HepG2 (cell line): ENCODE measurements around the gene HSD11B1. TPM values are rescaled to one million over a fixed set of nuclear protein-coding genes. Genes with fewer than 3 reads are reported as not detected.

Source experiments
- ATAC-seq: fragments of 200-7000 bp; cut with Tn5 transposase; 3 replicates; pipeline ENCODE4 v1.9.1; 2020; ENCODE audit warnings: mild to moderate bottlenecking, moderate library complexity
- BruUV-seq: library from RNA; stranded (reverse); fragments of 400-500 nt; replicated peaks from 2 replicates; lab custom pipeline; 2021; lab: Mats Ljungman, UMichigan
- CTCF ChIA-PET: fragments of 300-600 bp; formaldehyde crosslinking; extraction: SDS; loops from one replicate; lab custom pipeline; 2021; ENCODE audit warnings: low total read pairs, inconsistent platforms, low intra/inter-chr PET ratio; lab: Yijun Ruan, JAX
- POLR2A ChIA-PET: fragments of 350-600 bp; sonication (Branson Sonifier 250); formaldehyde crosslinking; loops from one replicate; lab custom pipeline; 2020; ENCODE audit warnings: antibody characterized with exemption, inconsistent platforms; lab: Yijun Ruan, JAX
- DNase-seq: peaks from one replicate; pipeline ENCODE4 v3.0.0-alpha.2; 2015; ENCODE audit warnings: low spot score
- FAIRE-seq: peaks from 3 replicates; lab custom pipeline; 2011; peaks lifted over from hg19 to GRCh38; lab: Jason Lieb, UNC
- H2AFZ ChIP-seq: one replicate; pipeline ENCODE4 v1.6.1; 2011; ENCODE audit warnings: low read length, inconsistent platforms
- H3K27ac ChIP-seq: fragments of 300-600 bp; 3 replicates; pipeline ENCODE4 v1.8.0; 2011; ENCODE audit warnings: mixed run types, mild to moderate bottlenecking, mixed read lengths, low read length, inconsistent platforms; ENCODE audit not compliant: insufficient read depth; ENCODE audit errors: extremely low read length
- H3K27me3 ChIP-seq, 2 experiments: fragments of 200-600 bp in 1 of 2; 2 replicates in 1 of 2; 3 replicates in 1 of 2; pipeline versions ENCODE4 v1.6.0 to v1.8.0; 2011; ENCODE audit warnings: low read length in 2 of 2, mild to moderate bottlenecking in 2 of 2, moderate library complexity in 2 of 2, inconsistent platforms in 1 of 2; ENCODE audit not compliant: insufficient read depth in 2 of 2, control insufficient read depth in 1 of 2
- H3K36me3 ChIP-seq, 2 experiments: fragments of 200-600 bp in 1 of 2; replicated peaks in 1 of 2; 2 replicates in 1 of 2; 3 replicates in 1 of 2; pipeline versions ENCODE4 v1.5.1 to v1.8.0; 2011; ENCODE audit warnings: low read length in 2 of 2, inconsistent platforms in 1 of 2; ENCODE audit not compliant: insufficient read depth in 2 of 2, control insufficient read depth in 1 of 2
- H3K4me1 ChIP-seq: 2 replicates; pipeline ENCODE4 v1.5.1; 2012; ENCODE audit warnings: low read length, inconsistent platforms; ENCODE audit not compliant: insufficient read depth
- H3K4me2 ChIP-seq: 2 replicates; pipeline ENCODE4 v1.6.0; 2011; ENCODE audit warnings: low read depth, low read length, inconsistent platforms
- H3K4me3 ChIP-seq, 3 experiments: fragments of 200-600 bp in 1 of 3; sonication (generic), shearing (Covaris generic) in 1 of 3; replicated peaks in 1 of 3; 2 replicates each; pipeline ENCODE4 v1.5.1; 2011 to 2016; ENCODE audit warnings: low read length in 3 of 3, inconsistent platforms in 2 of 3, low read depth in 2 of 3, mild to moderate bottlenecking in 2 of 3, control low read depth in 1 of 3, mixed read lengths in 1 of 3; ENCODE audit not compliant: insufficient read depth in 1 of 3
- H3K79me2 ChIP-seq: one replicate; pipeline ENCODE4 v1.6.1; 2011; ENCODE audit warnings: low read length, inconsistent platforms; ENCODE audit not compliant: insufficient read depth
- H3K9ac ChIP-seq: 2 replicates; pipeline ENCODE4 v1.6.0; 2011; ENCODE audit warnings: mild to moderate bottlenecking, low read depth, low read length, inconsistent platforms; ENCODE audit not compliant: insufficient read depth
- H3K9me3 ChIP-seq: 2 replicates; pipeline ENCODE4 v1.5.1; 2012; ENCODE audit warnings: mild to moderate bottlenecking, low read length
- H4K20me1 ChIP-seq: 2 replicates; pipeline ENCODE4 v1.6.0; 2011; ENCODE audit warnings: inconsistent platforms, mild to moderate bottlenecking, low read length, moderate library complexity; ENCODE audit not compliant: insufficient read depth
- EHMT2 ChIP-seq: fragments of 200-600 bp; sonication (generic); IDR thresholded peaks from 2 replicates; pipeline ENCODE4 v1.7.0; 2017; ENCODE audit warnings: antibody characterized with exemption, low read depth, low read length, borderline replicate concordance
- GLI4 ChIP-seq: sonication (generic); formaldehyde crosslinking; IDR thresholded peaks from 2 replicates; pipeline ENCODE4 v1.5.1; 2020; ENCODE audit warnings: missing genetic modification reagents, mild to moderate bottlenecking, moderate library complexity, borderline replicate concordance
- KLF15 ChIP-seq: sonication (generic); formaldehyde crosslinking; IDR thresholded peaks from 2 replicates; pipeline ENCODE4 v1.8.1; 2023; ENCODE audit warnings: borderline replicate concordance, mild to moderate bottlenecking, inconsistent platforms, missing genetic modification reagents, mixed read lengths
- LCORL ChIP-seq, 2 experiments: fragments of 450-650 bp in 1 of 2; sonication (generic) in 1 of 2; formaldehyde crosslinking in 1 of 2; IDR thresholded peaks; 2 replicates each; pipeline versions ENCODE4 v1.5.0 to v1.6.1; 2017 to 2020; ENCODE audit warnings: antibody characterized with exemption in 1 of 2, missing genetic modification reagents in 1 of 2
- NRL ChIP-seq: sonication (generic); formaldehyde crosslinking; IDR thresholded peaks from 2 replicates; pipeline ENCODE4 v1.5.0; 2020; ENCODE audit warnings: missing genetic modification reagents, mild to moderate bottlenecking, moderate library complexity, borderline replicate concordance
- PCBP2 ChIP-seq: fragments of 200-400 bp; formaldehyde crosslinking; optimal IDR thresholded peaks from 2 replicates; pipeline ENCODE3; 2018; ENCODE audit warnings: low read length, low read depth; ENCODE audit not compliant: poor library complexity, severe bottlenecking
- ZNF225 ChIP-seq: sonication (generic); formaldehyde crosslinking; IDR thresholded peaks from 2 replicates; pipeline ENCODE4 v1.4.0; 2020; ENCODE audit warnings: mild to moderate bottlenecking, missing genetic modification reagents
- ZNF468 ChIP-seq: sonication (generic); formaldehyde crosslinking; IDR thresholded peaks from 2 replicates; pipeline ENCODE4 v1.8.0; 2022; ENCODE audit warnings: mild to moderate bottlenecking, moderate library complexity, missing genetic modification reagents
- ZNF660 ChIP-seq: sonication (generic); formaldehyde crosslinking; IDR thresholded peaks from 2 replicates; pipeline ENCODE4 v1.5.1; 2020; ENCODE audit warnings: mild to moderate bottlenecking, low read depth, missing genetic modification reagents, borderline replicate concordance
- ZNF737 ChIP-seq: sonication (generic); formaldehyde crosslinking; IDR thresholded peaks from 2 replicates; pipeline ENCODE4 v1.5.0; 2020; ENCODE audit warnings: missing genetic modification reagents, mild to moderate bottlenecking, borderline replicate concordance
- ZNF768 ChIP-seq: sonication (generic); formaldehyde crosslinking; IDR thresholded peaks from 2 replicates; pipeline ENCODE4 v1.4.0; 2020; ENCODE audit warnings: missing genetic modification reagents
- in situ Hi-C: cut with HindIII; loops from 2 replicates; pipeline ENCODE4 v1.10.0; 2017; ENCODE audit warnings: low pct_unique_long_range_greater_than_20kb; ENCODE audit not compliant: extremely low pct_ligation_motif_present
- intact Hi-C: fragments of 100-400 bp; cut with micrococcal nuclease; formaldehyde crosslinking; loops from one replicate; pipeline ENCODE4 v1.10.0; 2022; ENCODE audit not compliant: unreplicated experiment
- polyA plus RNA-seq, 8 experiments: library from polyadenylated mRNA; depleted of rRNA in 3 of 8; stranded (reverse) in 7 of 8; unstranded in 1 of 8; fragments of >200 nt; fragmentation: Illumina TruSeq in 4 of 8; extraction: Trizol in 4 of 8; gene quantifications; 2 replicates each; pipeline versions ENCODE4 v1.2.1 to v1.2.3, GENCODE V29; 2011 to 2016; ENCODE audit warnings: low read depth in 4 of 8, missing spikeins in 1 of 8, mixed read lengths in 1 of 8; ENCODE audit not compliant: insufficient read depth in 1 of 8
- total RNA-seq, 5 experiments: library from RNA; depleted of rRNA; stranded (reverse); fragments of >200 nt; fragmentation: Illumina TruSeq; extraction: Trizol; gene quantifications; 2 replicates each; pipeline ENCODE4 v1.2.3, GENCODE V29; 2016; ENCODE audit warnings: low read depth in 1 of 5
- TF ChIP-seq, protein P1 (sequence below): sonication (generic); formaldehyde crosslinking; IDR thresholded peaks from 2 replicates; pipeline ENCODE4 v1.9.0; 2021; ENCODE audit warnings: missing genetic modification reagents, borderline replicate concordance
- TF ChIP-seq, protein P2 (sequence below): sonication (generic); formaldehyde crosslinking; IDR thresholded peaks from 2 replicates; pipeline ENCODE4 v1.4.0; 2020; ENCODE audit warnings: missing genetic modification reagents

Gene HSD11B1
- total and polyA plus RNA-seq, 2 of the 13 experiments (the other 11 are each of a cell fraction or from before 2014, with no cell fraction given) = not detected

DNA sequence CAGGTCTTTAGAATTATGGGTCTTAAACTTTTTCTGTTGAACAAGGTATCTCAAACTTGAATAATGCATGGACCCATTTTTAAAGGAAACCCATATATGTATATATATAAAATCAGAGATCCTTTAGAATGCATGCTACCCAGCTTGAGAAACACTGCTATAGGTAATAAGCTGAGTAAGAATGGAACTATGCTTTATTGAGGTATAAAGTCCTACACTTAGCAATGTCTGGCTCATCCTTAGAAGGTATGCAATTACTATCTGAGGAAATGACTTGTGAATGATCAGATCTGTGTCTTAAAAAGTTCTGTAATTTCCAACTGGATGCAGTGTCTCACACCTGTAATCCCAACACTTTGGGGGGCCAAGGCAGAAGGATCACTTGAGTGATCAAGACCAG is 62.5 kb downstream of the HSD11B1 start (continued):
- TF ChIP-seq EHMT2 (no peak), GLI4 (CRISPR knock-in tag) (no peak), ZNF468 (CRISPR knock-in tag) (no peak)

DNA sequence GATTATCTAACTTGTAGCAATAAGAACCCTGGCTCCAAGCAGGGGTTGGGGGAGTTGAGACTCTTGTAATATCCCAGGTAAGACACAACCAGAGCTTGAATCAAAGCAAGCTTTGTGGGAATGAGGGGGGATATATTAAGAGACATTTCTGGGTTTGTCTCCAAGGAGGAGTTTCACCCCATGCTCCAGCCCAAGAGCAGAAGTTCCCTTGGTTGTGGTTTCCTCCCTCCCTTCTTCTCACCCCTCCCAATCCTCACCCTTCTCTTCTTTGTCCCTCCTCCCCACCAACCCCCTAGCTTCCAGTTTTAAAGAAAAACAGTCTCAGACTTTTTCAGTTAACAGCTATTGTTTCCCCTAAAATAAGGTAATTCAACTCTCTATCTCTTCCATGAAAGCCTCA is 63.1 kb downstream of the HSD11B1 start:
- no peak overlapping the region for H3K4me3 ChIP-seq
- ChIA-PET CTCF (no interaction called here), POLR2A (no interaction called here)
- ATAC-seq (no peak), FAIRE-seq (no peak), DNase-seq (no peak)
- in situ Hi-C loops (no loop called here), intact Hi-C loops (no loop called here)
- H3K36me3 ChIP-seq = no peaks in the 10 kb centered on the region
- no peak overlapping the region for H2AFZ ChIP-seq
- H3K27ac ChIP-seq = no peak overlapping the region
- H4K20me1 ChIP-seq = no peaks in the 10 kb centered on the region
- H3K4me2 ChIP-seq = no peak overlapping the region
- H3K79me2 ChIP-seq = no peaks in the 10 kb centered on the region
- peaks cover 8% of the 10 kb centered on the region; the same call in 1 of the 2 replicates for H3K9me3 ChIP-seq
- peaks cover 1 to 6% of the 10 kb centered on the region in 2 experiments; a peak in 2 of 5 replicates for H3K27me3 ChIP-seq
- BruUV-seq = no TSS peak
- H3K4me1 ChIP-seq = no peaks in the 10 kb centered on the region
- TF ChIP-seq NRL (CRISPR knock-in tag) (no peak), KLF15 (CRISPR knock-in tag) (no peak), LCORL (IDR thresholded peaks at IDR 0.05) (no peak), LCORL (CRISPR knock-in tag; IDR thresholded peaks at IDR 0.05) (no peak), ZNF225 (CRISPR knock-in tag) (no peak), PCBP2 (no peak), ZNF660 (no peak), ZNF768 (CRISPR knock-in tag) (no peak), ZNF737 (no peak)
- TF ChIP-seq, protein P1, sequence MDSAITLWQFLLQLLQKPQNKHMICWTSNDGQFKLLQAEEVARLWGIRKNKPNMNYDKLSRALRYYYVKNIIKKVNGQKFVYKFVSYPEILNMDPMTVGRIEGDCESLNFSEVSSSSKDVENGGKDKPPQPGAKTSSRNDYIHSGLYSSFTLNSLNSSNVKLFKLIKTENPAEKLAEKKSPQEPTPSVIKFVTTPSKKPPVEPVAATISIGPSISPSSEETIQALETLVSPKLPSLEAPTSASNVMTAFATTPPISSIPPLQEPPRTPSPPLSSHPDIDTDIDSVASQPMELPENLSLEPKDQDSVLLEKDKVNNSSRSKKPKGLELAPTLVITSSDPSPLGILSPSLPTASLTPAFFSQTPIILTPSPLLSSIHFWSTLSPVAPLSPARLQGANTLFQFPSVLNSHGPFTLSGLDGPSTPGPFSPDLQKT = no peak
- TF ChIP-seq, protein P2, sequence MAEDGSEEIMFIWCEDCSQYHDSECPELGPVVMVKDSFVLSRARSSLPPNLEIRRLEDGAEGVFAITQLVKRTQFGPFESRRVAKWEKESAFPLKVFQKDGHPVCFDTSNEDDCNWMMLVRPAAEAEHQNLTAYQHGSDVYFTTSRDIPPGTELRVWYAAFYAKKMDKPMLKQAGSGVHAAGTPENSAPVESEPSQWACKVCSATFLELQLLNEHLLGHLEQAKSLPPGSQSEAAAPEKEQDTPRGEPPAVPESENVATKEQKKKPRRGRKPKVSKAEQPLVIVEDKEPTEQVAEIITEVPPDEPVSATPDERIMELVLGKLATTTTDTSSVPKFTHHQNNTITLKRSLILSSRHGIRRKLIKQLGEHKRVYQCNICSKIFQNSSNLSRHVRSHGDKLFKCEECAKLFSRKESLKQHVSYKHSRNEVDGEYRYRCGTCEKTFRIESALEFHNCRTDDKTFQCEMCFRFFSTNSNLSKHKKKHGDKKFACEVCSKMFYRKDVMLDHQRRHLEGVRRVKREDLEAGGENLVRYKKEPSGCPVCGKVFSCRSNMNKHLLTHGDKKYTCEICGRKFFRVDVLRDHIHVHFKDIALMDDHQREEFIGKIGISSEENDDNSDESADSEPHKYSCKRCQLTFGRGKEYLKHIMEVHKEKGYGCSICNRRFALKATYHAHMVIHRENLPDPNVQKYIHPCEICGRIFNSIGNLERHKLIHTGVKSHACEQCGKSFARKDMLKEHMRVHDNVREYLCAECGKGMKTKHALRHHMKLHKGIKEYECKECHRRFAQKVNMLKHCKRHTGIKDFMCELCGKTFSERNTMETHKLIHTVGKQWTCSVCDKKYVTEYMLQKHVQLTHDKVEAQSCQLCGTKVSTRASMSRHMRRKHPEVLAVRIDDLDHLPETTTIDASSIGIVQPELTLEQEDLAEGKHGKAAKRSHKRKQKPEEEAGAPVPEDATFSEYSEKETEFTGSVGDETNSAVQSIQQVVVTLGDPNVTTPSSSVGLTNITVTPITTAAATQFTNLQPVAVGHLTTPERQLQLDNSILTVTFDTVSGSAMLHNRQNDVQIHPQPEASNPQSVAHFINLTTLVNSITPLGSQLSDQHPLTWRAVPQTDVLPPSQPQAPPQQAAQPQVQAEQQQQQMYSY (CRISPR knock-in tag) = no peak
- no peak overlapping the region for H3K9ac ChIP-seq
